ENCODE results near the gene MYT1.
"Not testable (repeated sequence)": the region's sequence is repeated elsewhere in the genome, so short reads cannot be mapped to it uniquely, and the experiment has no call there.

MYT1 gene

DNA sequence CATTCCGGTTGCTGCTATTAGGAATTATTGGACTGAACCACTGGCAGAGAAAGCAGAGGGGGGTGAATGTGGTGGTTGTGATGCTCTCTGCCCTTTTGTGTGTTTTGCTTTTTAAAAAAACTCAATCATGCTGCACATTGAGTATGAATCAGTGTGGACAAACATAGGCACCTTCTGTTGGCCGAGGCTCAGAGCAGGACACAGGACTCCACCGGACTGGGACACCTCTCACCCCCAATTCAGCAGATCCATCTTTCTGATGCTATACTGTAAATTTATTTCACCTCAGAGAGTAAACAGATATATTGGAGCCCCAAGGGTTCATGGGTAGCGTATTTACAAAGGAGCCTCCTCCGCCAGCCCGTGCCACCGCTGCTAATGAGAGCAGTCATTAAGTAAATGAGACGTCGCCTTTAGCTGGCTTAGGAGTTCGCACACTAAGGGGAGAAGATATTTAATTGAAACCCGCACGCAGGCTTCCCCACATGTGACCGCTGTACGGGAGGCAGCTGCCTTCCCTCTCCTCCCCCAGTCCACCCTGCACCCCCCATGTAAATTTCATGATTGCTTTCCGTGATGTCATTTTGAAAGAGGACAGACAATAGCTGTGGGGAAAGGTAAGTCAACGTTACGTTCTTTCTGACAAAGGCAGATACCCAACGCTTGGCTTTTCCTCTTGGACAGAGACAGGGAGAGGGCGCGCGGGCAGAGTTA is at the start of gene MYT1:
Gene MYT1, plus strand, starts transcription at position 330 of the 714 bp plus-strand sequence. CDS start 34,410 bp downstream, outside the sequence.
- TF ChIP-seq, protein P1, sequence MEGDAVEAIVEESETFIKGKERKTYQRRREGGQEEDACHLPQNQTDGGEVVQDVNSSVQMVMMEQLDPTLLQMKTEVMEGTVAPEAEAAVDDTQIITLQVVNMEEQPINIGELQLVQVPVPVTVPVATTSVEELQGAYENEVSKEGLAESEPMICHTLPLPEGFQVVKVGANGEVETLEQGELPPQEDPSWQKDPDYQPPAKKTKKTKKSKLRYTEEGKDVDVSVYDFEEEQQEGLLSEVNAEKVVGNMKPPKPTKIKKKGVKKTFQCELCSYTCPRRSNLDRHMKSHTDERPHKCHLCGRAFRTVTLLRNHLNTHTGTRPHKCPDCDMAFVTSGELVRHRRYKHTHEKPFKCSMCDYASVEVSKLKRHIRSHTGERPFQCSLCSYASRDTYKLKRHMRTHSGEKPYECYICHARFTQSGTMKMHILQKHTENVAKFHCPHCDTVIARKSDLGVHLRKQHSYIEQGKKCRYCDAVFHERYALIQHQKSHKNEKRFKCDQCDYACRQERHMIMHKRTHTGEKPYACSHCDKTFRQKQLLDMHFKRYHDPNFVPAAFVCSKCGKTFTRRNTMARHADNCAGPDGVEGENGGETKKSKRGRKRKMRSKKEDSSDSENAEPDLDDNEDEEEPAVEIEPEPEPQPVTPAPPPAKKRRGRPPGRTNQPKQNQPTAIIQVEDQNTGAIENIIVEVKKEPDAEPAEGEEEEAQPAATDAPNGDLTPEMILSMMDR (conservative IDR thresholded peaks at IDR 0.05; ENCODE audit: low read depth), result no peak
- CTCF ChIA-PET, result no interaction called here
- POLR2A ChIA-PET (ENCODE audit: low non-redundant PET), result no interaction called here
- DNase-seq (ENCODE audit: low spot score), result no peak
- H3K27ac ChIP-seq, result no peak within 1 kb of the TSS

DNA sequence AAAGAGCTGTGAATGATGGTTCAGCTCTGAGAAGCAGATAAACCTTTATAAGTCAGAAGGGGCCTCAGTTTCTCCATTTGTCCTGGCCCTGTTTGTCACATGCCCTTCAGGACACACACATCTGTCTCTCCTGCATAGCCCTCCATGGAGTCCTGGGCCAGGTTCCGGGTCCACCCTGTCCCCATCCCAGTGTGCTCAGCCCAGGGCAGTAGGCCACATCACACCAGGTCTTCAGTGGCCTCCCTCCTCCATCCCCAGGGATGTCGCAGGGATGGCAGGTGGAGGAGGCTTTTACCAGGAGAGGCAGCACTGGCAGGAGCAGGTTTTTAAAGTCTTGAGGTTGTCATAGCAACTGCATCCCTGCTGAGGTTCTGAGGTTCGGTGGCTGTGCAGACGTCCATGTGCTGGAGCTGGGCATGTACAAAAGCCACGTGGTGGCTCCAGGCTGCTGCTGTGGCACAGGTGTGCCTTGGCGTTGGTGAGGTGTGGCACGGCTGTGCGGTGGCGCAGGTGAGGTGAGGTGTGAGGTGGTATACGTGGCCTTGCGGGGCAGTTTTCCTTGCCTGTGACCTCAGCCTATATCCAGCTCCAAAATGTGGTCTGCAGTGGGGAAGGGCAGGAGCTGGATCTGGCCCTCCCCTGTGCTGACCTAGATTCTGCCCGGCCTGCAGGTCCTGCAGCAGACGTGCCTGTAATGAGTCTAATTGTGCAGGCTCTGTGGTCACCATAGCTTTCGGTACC is 48.9 kb upstream of the MYT1 start:
- TF ChIP-seq, protein P1 (conservative IDR thresholded peaks at IDR 0.05; ENCODE audit: low read depth), result no peak
- CTCF ChIA-PET, result interaction anchor here (0.5 to 2.3 kb wide), 5 partner anchors 13 to 48 kb away, joined by 3 to 10 read pairs (median 3); partner anchors contain the start of gene LKAAEAR1
- POLR2A ChIA-PET (ENCODE audit: low non-redundant PET), result no interaction called here
- H3K27ac ChIP-seq, result no peak overlapping the region
- no peak for DNase-seq (ENCODE audit: low spot score)

DNA sequence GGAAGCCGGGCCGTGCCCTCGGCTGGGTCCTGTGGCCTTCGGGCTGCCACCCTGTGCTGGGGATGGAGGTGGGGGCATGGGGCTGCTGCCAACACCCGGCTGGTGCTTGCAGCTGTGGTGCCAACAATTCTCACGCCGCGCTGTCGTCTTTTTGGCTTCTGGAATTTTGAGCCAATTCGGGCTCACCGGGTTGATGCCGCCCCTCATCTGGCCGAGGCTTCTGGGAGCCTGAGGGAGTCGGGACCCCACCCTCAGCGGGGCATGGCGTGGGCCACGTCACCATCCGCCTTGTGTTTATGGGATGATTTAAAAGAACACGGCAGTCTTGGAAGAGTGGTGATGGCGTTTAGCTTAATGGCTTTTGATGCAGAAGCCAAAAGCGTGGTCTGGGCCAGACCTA is 48.2 kb upstream of the MYT1 start:
- ChIA-PET CTCF (interaction anchor here (0.7 to 2.3 kb wide), 3 partner anchors 14 to 42 kb away, joined by 4 to 10 read pairs (median 5); partner anchors contain the start of gene LKAAEAR1), POLR2A (ENCODE audit: low non-redundant PET) (no interaction called here)
- no peak overlapping the region for H3K27ac ChIP-seq
- DNase-seq (ENCODE audit: low spot score), result no peak
- TF ChIP-seq, protein P1 (conservative IDR thresholded peaks at IDR 0.05; ENCODE audit: low read depth), result no peak

DNA sequence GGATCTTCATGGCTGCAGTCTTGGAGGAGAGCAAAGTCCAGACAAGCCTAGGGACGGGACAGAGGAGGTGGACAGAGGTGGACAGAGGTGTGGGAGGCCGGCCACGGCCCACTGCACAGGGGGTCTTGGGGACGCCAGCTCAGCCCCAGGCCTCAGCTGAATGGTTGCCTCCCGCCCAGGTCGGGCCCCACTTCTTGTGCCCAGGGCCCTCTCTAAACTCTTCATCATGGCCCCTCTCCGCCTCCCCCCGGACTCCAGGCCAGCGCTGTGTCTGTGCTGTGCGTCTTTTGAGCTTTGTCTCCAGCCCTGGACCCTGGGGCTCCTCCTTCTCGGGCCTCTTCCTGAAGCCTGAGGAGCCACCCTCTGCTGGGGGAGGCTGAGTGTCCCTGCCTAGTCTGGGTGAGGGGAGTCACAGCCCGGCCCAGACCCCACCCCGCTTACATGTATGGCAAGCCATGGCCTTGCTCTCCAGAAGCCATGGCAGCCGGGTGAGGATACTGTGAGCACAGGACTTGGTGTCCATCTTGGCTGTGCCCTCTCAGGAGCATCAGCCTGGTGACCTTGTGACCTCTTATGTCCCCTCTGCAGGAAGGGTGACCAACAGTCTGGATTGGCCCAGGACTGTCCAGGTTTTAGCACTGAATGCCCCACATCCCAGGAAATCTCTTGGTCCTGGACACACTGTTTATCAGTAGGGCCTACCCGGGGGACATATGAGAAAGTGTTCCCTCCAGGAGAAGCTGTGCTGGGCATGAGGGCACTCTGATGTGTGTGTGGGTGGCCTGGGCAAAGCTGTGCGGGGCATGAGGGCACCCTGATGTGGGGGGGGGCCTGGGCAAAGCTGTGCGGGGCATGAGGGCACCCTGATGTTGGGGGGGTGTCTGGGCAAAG is 47.5 kb upstream of the MYT1 start:
- POLR2A ChIA-PET (ENCODE audit: low non-redundant PET), result no interaction called here
- DNase-seq (ENCODE audit: low spot score), result no peak
- TF ChIP-seq, protein P1 (conservative IDR thresholded peaks at IDR 0.05; ENCODE audit: low read depth), result no peak
- CTCF ChIA-PET, result interaction anchor here (0.7 to 2.3 kb wide), 4 partner anchors 15 to 78 kb away, joined by 4 to 10 read pairs (median 4); partner anchors contain the start of gene LKAAEAR1
- no peak overlapping the region for H3K27ac ChIP-seq

DNA sequence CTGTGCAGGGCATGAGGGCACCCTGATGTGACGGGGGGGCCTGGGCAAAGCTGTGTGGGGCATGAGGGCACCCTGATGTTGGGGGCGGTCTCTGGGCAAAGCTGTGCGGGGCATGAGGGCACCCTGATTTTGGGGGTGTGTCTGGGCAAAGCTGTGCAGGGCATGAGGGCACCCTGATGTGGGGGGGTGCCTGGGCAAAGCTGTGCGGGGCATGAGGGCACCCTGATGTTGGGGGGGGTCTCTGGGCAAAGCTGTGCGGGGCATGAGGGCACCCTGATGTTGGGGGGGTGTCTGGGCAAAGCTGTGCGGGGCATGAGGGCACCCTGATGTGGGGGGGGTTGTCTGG is 46.8 kb upstream of the MYT1 start:
- POLR2A ChIA-PET (ENCODE audit: low non-redundant PET); H3K27ac ChIP-seq; DNase-seq (ENCODE audit: low spot score): not testable (repeated sequence)
- CTCF ChIA-PET, result interaction anchor here (0.7 to 1.0 kb wide), 2 partner anchors 79 to 535 kb away, joined by 3 to 4 read pairs; no protein-coding TSS in a partner anchor

DNA sequence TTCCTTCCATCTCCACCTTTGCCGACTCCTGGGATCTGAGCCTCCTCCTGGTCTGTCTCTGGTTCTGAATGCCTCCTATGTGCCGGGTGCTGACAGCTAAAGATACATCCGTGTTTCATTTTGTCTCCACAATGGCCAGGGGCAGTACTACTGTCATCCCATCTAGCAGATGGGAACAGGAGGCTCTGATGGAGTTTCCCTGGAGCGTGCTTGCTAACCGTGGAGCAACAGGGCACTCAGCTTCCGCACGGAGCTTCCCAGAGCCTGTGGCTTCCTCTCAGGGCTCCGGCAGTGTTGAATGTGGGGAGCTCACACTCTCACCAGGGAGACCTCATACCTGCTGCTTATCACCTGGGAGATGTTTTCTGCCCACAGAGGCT is 45.0 kb upstream of the MYT1 start:
- DNase-seq (ENCODE audit: low spot score), result no peak
- CTCF ChIA-PET, result interaction anchor here (0.7 to 4.5 kb wide), 7 partner anchors 17 to 150 kb away, joined by 3 to 59 read pairs (median 6); partner anchors contain the start of genes LKAAEAR1, OPRL1, PRPF6 and RGS19
- POLR2A ChIA-PET (ENCODE audit: low non-redundant PET), result no interaction called here
- TF ChIP-seq, protein P1 (conservative IDR thresholded peaks at IDR 0.05; ENCODE audit: low read depth), result no peak
- H3K27ac ChIP-seq, result no peak overlapping the region; the same call in 1 of the 2 replicates

Measured in RWPE1 (cell line).